Measurements from ENCODE around the gene WHRN. TPM values are rescaled to one million over a fixed set of nuclear protein-coding genes. Genes with fewer than 3 reads are reported as not detected.

Gene WHRN
- total RNA-seq, 1 donor from 2014 or later: 14.5 TPM

GRCh38 chr9:114414346-114414745 is 90.9 kb downstream of the WHRN start:
- no peak overlapping the region for H3K4me3 Mint-ChIP-seq
- ATAC-seq (ENCODE audit: low read depth): no peak
- DNase-seq: no peak
- H3K4me1 Mint-ChIP-seq: no peaks in the 10 kb centered on the region
- H3K27ac Mint-ChIP-seq: no peak overlapping the region
- H3K27me3 Mint-ChIP-seq: peaks cover 1% of the 10 kb centered on the region
- H3K36me3 Mint-ChIP-seq (ENCODE audit: low read depth): no peaks in the 10 kb centered on the region
- CTCF ChIA-PET: interaction anchor here (1.0 to 1.1 kb wide), 2 partner anchors 9 to 239 kb away, joined by 3 to 4 read pairs; no protein-coding TSS in a partner anchor
- H3K9me3 Mint-ChIP-seq: no peaks in the 10 kb centered on the region
- POLR2A ChIA-PET: no interaction called here
- TF ChIP-seq CTCF (IDR thresholded peaks at IDR 0.05): no peak
- intact Hi-C loops (cut with micrococcal nuclease): no loop called here

GRCh38 chr9:114413861-114414301 is 91.4 kb downstream of the WHRN start:
- no peaks in the 10 kb centered on the region for H3K36me3 Mint-ChIP-seq (ENCODE audit: low read depth)
- no peak overlapping the region for H3K4me3 Mint-ChIP-seq
- no peak overlapping the region for H3K27ac Mint-ChIP-seq
- ATAC-seq (ENCODE audit: low read depth) (no peak), DNase-seq (no peak)
- H3K27me3 Mint-ChIP-seq: no peaks in the 10 kb centered on the region
- POLR2A ChIA-PET: no interaction called here
- TF ChIP-seq CTCF (IDR thresholded peaks at IDR 0.05): no peak
- H3K9me3 Mint-ChIP-seq: no peaks in the 10 kb centered on the region
- CTCF ChIA-PET: interaction anchor here (1.0 to 1.1 kb wide), 2 partner anchors 8 to 240 kb away, joined by 3 to 4 read pairs; no protein-coding TSS in a partner anchor
- intact Hi-C loops (cut with micrococcal nuclease): no loop called here
- H3K4me1 Mint-ChIP-seq: no peaks in the 10 kb centered on the region

- Mint-ChIP-seq H3K4me1 (no peaks in the 10 kb centered on the region), H3K4me3 (no peak overlapping the region), H3K27me3 (no peaks in the 10 kb centered on the region), H3K36me3 (ENCODE audit: low read depth) (no peaks in the 10 kb centered on the region), H3K27ac (no peak overlapping the region), H3K9me3 (no peaks in the 10 kb centered on the region)
- ATAC-seq (ENCODE audit: low read depth) (no peak), DNase-seq (no peak)
- TF ChIP-seq CTCF (IDR thresholded peaks at IDR 0.05): no peak
- CTCF ChIA-PET: interaction anchor here (0.9 kb wide), 1 partner anchor 95 kb away, joined by 3 read pairs; no protein-coding TSS in a partner anchor
- intact Hi-C loops (cut with micrococcal nuclease): no loop called here
- POLR2A ChIA-PET: no interaction called here
Observed at GRCh38 chr9:114412048-114412683, 93.1 kb downstream of the WHRN start.

DNA sequence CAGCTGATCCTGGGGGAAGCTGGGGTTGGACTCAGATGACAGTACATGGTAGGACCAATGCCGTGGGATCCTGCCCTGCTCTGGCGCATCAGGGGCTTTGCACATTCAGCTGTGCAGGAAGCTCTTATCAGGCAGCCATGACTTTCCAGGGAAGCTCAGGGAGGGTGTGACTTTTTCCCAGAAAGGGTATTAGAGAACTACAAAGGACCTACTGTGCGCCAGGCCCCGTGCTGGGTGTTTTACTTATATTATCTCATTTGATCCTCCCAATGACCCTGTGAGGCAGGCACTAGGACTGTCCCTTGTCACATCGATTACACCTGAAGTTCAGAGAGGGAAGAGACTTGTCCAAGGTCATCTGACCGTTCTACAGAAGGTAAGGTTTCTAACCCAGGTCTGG is 93.8 kb downstream of the WHRN start:
- intact Hi-C loops (cut with micrococcal nuclease): no loop called here

DNA sequence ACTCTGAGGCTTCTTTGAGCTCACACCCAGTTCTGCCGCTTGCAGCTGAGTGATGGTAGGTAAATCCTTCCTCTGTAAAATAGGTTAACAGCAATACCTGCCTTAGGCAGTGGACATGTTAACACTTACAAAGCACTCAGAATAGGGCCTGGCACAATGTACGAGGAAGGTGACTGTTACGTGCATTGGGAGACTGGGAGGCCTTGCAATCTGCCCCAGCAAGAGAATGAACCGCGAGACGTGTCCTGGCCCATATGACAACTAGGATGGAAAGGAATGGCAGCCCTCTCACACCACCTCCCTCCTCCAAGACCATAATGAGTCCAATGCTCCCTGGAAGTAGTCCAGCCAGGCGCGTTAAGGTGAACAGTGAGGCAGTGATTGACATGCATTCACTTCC is 94.4 kb downstream of the WHRN start:
- Mint-ChIP-seq H3K27ac (no peak overlapping the region), H3K4me1 (no peaks in the 10 kb centered on the region), H3K9me3 (no peaks in the 10 kb centered on the region), H3K36me3 (ENCODE audit: low read depth) (no peaks in the 10 kb centered on the region), H3K4me3 (no peak overlapping the region), H3K27me3 (no peaks in the 10 kb centered on the region)
- POLR2A ChIA-PET: no interaction called here
- DNase-seq: no peak
- intact Hi-C loops (cut with micrococcal nuclease): no loop called here
- ATAC-seq (ENCODE audit: low read depth): no peak
- CTCF ChIA-PET: no interaction called here
- no peak for TF ChIP-seq CTCF (IDR thresholded peaks at IDR 0.05)

More for the DNA sequence above, 93.8 kb downstream of the WHRN start:
- no peaks in the 10 kb centered on the region for H3K9me3 Mint-ChIP-seq
- no peak overlapping the region for H3K27ac Mint-ChIP-seq
- H3K36me3 Mint-ChIP-seq (ENCODE audit: low read depth): no peaks in the 10 kb centered on the region
- no peak overlapping the region for H3K4me3 Mint-ChIP-seq
- DNase-seq: no peak
- no peak for TF ChIP-seq CTCF (IDR thresholded peaks at IDR 0.05)
- ATAC-seq (ENCODE audit: low read depth): no peak
- POLR2A ChIA-PET: no interaction called here
- no peaks in the 10 kb centered on the region for H3K27me3 Mint-ChIP-seq
- H3K4me1 Mint-ChIP-seq: no peaks in the 10 kb centered on the region
- CTCF ChIA-PET: interaction anchor here (0.9 kb wide), 1 partner anchor 96 kb away, joined by 3 read pairs; no protein-coding TSS in a partner anchor

Measured in activated B cell treated with CpG ODN at 0.5 μM for 24 hours (primary cell).